HG03175 (cell line): ENCODE measurements around the gene ATP6AP1.

Source experiments
- ATAC-seq: cut with Tn5 transposase; IDR thresholded peaks from one replicate; pipeline ENCODE4 v1.9.1; 2021; ENCODE audit warnings: mild to moderate bottlenecking, moderate library complexity; ENCODE audit not compliant: unreplicated experiment

Gene ATP6AP1

GRCh38 chrX:154470434-154470833 lies 42.0 kb downstream of the ATP6AP1 start:
- ATAC-seq: no peak

GRCh38 chrX:154470914-154471568 lies 42.6 kb downstream of the ATP6AP1 start:
- no peak for ATAC-seq

- ATAC-seq: no peak
Observed at GRCh38 chrX:154471839-154472684, 43.6 kb downstream of the ATP6AP1 start.

GRCh38 chrX:154472685-154473632 lies 44.5 kb downstream of the ATP6AP1 start:
- ATAC-seq: no peak

- no peak for ATAC-seq
Observed at GRCh38 chrX:154473683-154474082, 45.2 kb downstream of the ATP6AP1 start.

GRCh38 chrX:154476821-154477220 lies 48.3 kb downstream of the ATP6AP1 start:
- ATAC-seq: no peak

- no peak for ATAC-seq
Observed at GRCh38 chrX:154477891-154478477, 49.5 kb downstream of the ATP6AP1 start.

GRCh38 chrX:154478728-154479622 lies 50.5 kb downstream of the ATP6AP1 start, which contains the start of gene LAGE3:
Gene LAGE3 (minus strand): TSS chrX:154479281. CDS start chrX:154478915, 366 bp downstream.
- ATAC-seq: peak; percentile 90

- no peak for ATAC-seq
Observed at GRCh38 chrX:154481195-154481594, 52.7 kb downstream of the ATP6AP1 start.

GRCh38 chrX:154481911-154482601 lies 53.6 kb downstream of the ATP6AP1 start:
- no peak for ATAC-seq

GRCh38 chrX:154482786-154483185 lies 54.3 kb downstream of the ATP6AP1 start:
- ATAC-seq: no peak

- no peak for ATAC-seq
Observed at GRCh38 chrX:154483325-154483724, 54.8 kb downstream of the ATP6AP1 start.

GRCh38 chrX:154484255-154485149 lies 56.0 kb downstream of the ATP6AP1 start:
- no peak for ATAC-seq

GRCh38 chrX:154485150-154486051 lies 56.9 kb downstream of the ATP6AP1 start:
- no peak for ATAC-seq

- ATAC-seq: no peak
Observed at GRCh38 chrX:154486052-154486395, 57.5 kb downstream of the ATP6AP1 start.
